GM18867 (cell line): ENCODE measurements around the gene MTA1.

ENCODE experiments used
- ATAC-seq: cut with Tn5 transposase; IDR thresholded peaks from one replicate; pipeline ENCODE4 v1.9.1; 2021; ENCODE audit warnings: mild to moderate bottlenecking, moderate library complexity; ENCODE audit not compliant: unreplicated experiment

Gene MTA1

GRCh38 chr14:105474483-105475268, 55.0 kb downstream of the MTA1 start, which contains the start of gene CRIP2:
Gene CRIP2 (plus strand): TSS chr14:105474821. CDS start chr14:105474863, 42 bp downstream.
- ATAC-seq: no peak

- ATAC-seq: no peak
Measured at GRCh38 chr14:105475269-105476096, 55.9 kb downstream of the MTA1 start.

DNA sequence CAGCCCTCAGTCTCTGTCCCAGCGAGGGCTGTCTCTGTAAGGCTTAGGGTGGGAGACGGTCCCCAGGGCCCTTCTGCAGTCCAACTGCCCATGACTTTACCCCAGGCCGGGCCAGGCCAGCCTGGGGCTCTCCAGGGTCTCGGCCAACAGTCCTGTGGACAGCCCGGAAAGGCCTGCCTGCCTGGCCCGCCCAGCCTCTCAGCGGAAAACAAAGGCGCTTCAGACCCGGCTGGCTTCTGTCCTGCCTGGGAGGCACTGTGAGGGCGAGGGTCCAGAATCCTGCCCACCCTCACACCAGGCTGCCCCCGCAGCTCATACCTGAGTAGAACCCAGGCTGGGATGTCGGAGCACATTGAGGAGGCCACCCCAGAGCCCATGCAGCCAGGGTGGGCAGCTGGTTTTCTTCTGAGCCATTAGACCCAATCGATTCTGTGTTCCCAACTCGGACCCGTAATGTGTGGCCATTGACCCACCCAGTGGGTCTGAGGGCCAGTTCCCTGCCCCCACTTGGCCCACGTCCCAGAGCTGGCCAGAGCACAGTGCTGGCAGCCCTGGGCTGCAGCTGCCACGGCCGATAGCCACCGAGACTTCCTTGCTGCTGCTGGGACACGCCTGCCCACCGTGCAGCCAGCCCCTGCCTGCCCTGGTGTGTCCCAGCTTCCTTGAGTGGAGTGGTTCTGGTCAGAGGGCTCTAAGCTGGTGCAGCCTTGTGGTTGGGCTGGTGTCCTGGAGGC, 56.6 kb downstream of the MTA1 start:
- ATAC-seq: no peak

- ATAC-seq: no peak
Measured at GRCh38 chr14:105476831-105477659, 57.4 kb downstream of the MTA1 start.

GRCh38 chr14:105477660-105478397, 58.2 kb downstream of the MTA1 start:
- no peak for ATAC-seq

- ATAC-seq: no peak
Measured at GRCh38 chr14:105478398-105479251, 59.0 kb downstream of the MTA1 start.

GRCh38 chr14:105479431-105480158, 60.0 kb downstream of the MTA1 start:
- ATAC-seq: no peak

DNA sequence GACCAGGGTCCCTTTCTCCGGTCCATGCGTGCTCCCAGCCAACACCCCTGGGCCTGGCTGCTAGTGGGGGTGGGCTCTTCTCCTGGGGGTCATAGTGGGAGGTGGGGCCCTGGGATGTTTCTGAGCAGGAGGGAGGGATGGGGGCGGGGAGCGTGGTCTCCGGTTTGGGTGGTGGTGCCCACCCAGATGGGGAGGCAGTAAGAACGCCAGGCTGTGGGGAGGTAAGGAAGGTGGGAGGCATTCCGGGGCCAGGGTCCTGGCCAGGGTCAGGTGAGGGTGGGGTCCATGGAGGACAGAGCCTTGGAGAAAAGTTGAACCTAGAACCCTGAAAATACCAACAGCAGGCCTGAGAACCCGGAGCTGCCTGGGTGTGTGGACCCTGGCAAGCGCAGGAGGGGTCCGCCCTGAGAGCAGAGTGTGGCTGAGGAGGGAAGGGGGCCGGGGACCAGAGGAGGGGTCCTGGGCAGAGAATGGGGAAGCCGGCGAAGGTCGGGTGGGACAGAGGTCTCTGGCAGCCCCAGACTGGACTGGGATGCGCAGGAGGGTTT, 60.6 kb downstream of the MTA1 start:
- no peak for ATAC-seq

DNA sequence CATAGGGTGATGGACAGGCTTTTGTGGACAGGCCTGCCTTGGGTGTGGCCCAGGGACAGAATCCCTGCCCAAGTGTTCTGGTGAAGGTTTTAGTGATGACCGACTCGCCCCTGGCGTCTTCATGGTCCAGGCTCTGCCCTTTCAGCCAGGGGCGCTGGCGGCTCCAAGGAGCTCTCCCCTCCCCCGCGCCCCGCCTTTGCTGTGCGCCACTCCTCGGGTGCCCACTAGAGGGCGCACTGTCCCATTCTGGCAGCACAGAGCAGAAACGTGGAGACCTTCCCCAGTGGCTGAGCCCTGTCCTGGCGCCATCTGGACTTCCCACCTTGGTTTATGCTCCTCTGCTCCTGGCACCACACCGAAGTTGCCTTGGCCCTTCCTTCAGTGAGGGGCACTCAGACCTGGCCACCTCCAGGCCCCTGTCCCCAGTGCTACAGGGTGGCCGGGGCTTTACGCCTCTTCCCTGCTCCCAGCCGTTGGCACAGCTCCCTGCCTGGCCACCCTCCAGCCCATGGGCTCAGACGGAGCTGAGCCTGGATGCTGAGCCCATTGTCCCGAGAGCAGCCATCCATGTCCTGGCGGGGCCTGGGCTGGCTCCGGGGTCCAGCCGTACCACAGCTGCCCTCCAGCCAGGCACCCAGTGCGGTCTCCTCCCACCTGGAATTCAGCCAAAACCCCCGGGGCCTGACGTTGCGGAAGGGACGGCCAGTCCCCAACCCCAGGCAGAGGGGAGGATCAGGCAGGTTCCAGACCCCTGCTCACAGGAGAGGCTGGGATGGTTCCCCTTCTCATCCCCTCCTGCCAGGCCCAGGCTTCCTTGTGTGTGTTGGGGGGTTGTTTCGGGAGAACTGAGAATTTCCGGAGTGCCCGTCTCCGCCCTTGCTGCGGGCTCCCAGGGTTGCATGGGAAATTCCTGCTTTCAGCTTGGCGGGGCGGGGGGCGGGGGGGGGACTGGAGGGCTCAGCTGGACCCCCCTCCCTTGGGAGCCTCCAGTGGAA, 61.5 kb downstream of the MTA1 start:
- peak; percentile 60 for ATAC-seq

- ATAC-seq: peak; percentile 53
Measured at GRCh38 chr14:105481886-105482457, 62.3 kb downstream of the MTA1 start.

GRCh38 chr14:105482486-105483110, 63.0 kb downstream of the MTA1 start:
- ATAC-seq: no peak

GRCh38 chr14:105483300-105484068, 63.9 kb downstream of the MTA1 start:
- ATAC-seq: no peak

GRCh38 chr14:105484069-105484996, 64.7 kb downstream of the MTA1 start:
- ATAC-seq: no peak

- ATAC-seq: no peak
Measured at GRCh38 chr14:105484997-105485393, 65.4 kb downstream of the MTA1 start.
